ENCODE data around the gene HIRA.

DNA sequence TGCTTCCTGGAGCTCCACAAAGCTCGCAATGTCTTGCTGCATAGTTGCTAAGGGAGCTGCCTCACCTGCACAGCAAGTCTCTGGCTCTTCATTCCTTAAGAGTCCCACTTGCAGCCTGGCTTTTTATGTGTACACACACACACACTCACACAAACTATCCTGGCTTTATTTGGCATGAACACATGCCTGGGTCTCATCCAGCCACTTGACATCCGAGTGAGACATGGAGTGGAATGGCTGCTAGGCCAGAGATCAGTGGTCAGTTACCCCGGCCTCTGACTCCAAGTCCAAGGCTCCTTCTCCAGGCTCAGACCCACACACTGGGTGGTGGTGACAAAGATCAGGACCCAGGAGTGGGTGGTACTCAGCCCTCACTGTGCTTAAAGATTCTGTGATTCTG is 102.1 kb downstream of the HIRA start:
- TF ChIP-seq, protein P1, sequence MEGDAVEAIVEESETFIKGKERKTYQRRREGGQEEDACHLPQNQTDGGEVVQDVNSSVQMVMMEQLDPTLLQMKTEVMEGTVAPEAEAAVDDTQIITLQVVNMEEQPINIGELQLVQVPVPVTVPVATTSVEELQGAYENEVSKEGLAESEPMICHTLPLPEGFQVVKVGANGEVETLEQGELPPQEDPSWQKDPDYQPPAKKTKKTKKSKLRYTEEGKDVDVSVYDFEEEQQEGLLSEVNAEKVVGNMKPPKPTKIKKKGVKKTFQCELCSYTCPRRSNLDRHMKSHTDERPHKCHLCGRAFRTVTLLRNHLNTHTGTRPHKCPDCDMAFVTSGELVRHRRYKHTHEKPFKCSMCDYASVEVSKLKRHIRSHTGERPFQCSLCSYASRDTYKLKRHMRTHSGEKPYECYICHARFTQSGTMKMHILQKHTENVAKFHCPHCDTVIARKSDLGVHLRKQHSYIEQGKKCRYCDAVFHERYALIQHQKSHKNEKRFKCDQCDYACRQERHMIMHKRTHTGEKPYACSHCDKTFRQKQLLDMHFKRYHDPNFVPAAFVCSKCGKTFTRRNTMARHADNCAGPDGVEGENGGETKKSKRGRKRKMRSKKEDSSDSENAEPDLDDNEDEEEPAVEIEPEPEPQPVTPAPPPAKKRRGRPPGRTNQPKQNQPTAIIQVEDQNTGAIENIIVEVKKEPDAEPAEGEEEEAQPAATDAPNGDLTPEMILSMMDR (IDR thresholded peaks at IDR 0.05): no peak
- TF ChIP-seq POLR2A (IDR thresholded peaks at IDR 0.05): peak in 1 of 2 donors; percentile 21

All from thyroid gland (tissue), 4 donors.